DOHH2 (cell line): Measurements from ENCODE around the gene C11orf52.

Source experiments
- H3F3A ChIP-seq: fragments of 200-600 bp; sonication (generic), shearing (Covaris generic); 2 replicates; pipeline ENCODE4 v1.6.0; 2016; ENCODE audit warnings: antibody characterized with exemption, mild to moderate bottlenecking; ENCODE audit not compliant: control insufficient read depth, insufficient read depth
- H3K27ac ChIP-seq: fragments of 200-600 bp; sonication (generic); 2 replicates; pipeline ENCODE4 v1.5.1; 2014; ENCODE audit warnings: low read depth, mild to moderate bottlenecking, low read length, moderate library complexity
- H3K27me3 ChIP-seq: fragments of 200-600 bp; sonication (generic); 2 replicates; pipeline ENCODE4 v1.6.1; 2014; ENCODE audit warnings: mild to moderate bottlenecking, low read length, mixed read lengths; ENCODE audit not compliant: control insufficient read depth
- H3K36me3 ChIP-seq: fragments of 200-600 bp; sonication (generic); 2 replicates; pipeline ENCODE4 v1.6.1; 2014; ENCODE audit warnings: mild to moderate bottlenecking, low read length, moderate library complexity, mixed read lengths; ENCODE audit not compliant: control insufficient read depth
- H3K4me1 ChIP-seq: fragments of 200-600 bp; sonication (generic); 2 replicates; pipeline ENCODE4 v1.6.1; 2014; ENCODE audit warnings: mild to moderate bottlenecking, low read length, mixed read lengths; ENCODE audit not compliant: control insufficient read depth
- H3K4me2 ChIP-seq: fragments of 200-600 bp; sonication (generic); 2 replicates; pipeline ENCODE4 v1.6.0; 2014; ENCODE audit warnings: mild to moderate bottlenecking, low read length, moderate library complexity
- H3K4me3 ChIP-seq: fragments of 200-600 bp; sonication (generic); 2 replicates; pipeline ENCODE4 v1.5.1; 2014; ENCODE audit warnings: mild to moderate bottlenecking, low read length, mixed read lengths
- H3K79me2 ChIP-seq: fragments of 200-600 bp; sonication (generic); 2 replicates; pipeline ENCODE4 v1.6.1; 2014; ENCODE audit warnings: mild to moderate bottlenecking, low read length, mixed read lengths; ENCODE audit not compliant: control insufficient read depth
- H3K9me2 ChIP-seq: fragments of 200-600 bp; sonication (generic); replicated peaks from 2 replicates; pipeline ENCODE4 v1.6.1; 2014; ENCODE audit warnings: mild to moderate bottlenecking, low read length, mixed read lengths; ENCODE audit not compliant: control insufficient read depth
- H3K9me3 ChIP-seq: fragments of 200-600 bp; sonication (generic); 2 replicates; pipeline ENCODE4 v1.6.1; 2014; ENCODE audit warnings: antibody characterized with exemption, low read length, mixed read lengths; ENCODE audit not compliant: control insufficient read depth, insufficient read depth
- H4K20me1 ChIP-seq: fragments of 200-600 bp; sonication (generic); 2 replicates; pipeline ENCODE4 v1.6.0; 2014; ENCODE audit warnings: low read depth, mild to moderate bottlenecking, antibody characterized with exemption, low read length, moderate library complexity; ENCODE audit not compliant: control insufficient read depth, insufficient read depth
- CTCF ChIP-seq: fragments of 200-600 bp; sonication (generic); IDR thresholded peaks from one replicate; pipeline ENCODE4 v1.5.1; 2014; ENCODE audit warnings: antibody characterized with exemption, mild to moderate bottlenecking, low read depth, low read length; ENCODE audit not compliant: poor library complexity, severe bottlenecking
- EZH2phosphoT487 ChIP-seq: fragments of 200-600 bp; sonication (generic); IDR thresholded peaks from 2 replicates; pipeline ENCODE4 v1.6.1; 2017; ENCODE audit warnings: borderline replicate concordance, mild to moderate bottlenecking, antibody characterized with exemption, low read length, moderate library complexity, mixed read lengths

Gene C11orf52

GRCh38 chr11:111966678-111967077 lies 48.0 kb downstream of the C11orf52 start:
- TF ChIP-seq EZH2phosphoT487: no peak
- TF ChIP-seq CTCF: no peak
- Histone ChIP-seq H3K27ac (no peak overlapping the region), H4K20me1 (no peaks in the 10 kb centered on the region), H3K79me2 (no peaks in the 10 kb centered on the region), H3F3A (no peaks in the 10 kb centered on the region), H3K4me3 (no peak overlapping the region), H3K36me3 (no peaks in the 10 kb centered on the region), H3K9me3 (no peaks in the 10 kb centered on the region), H3K4me2 (no peak overlapping the region), H3K27me3 (no peaks in the 10 kb centered on the region), H3K4me1 (no peaks in the 10 kb centered on the region), H3K9me2 (no peaks in the 10 kb centered on the region)

- Histone ChIP-seq H3K4me3 (no peak overlapping the region), H3K4me1 (peaks cover 6% of the 10 kb centered on the region), H3K79me2 (no peaks in the 10 kb centered on the region), H3K4me2 (no peak overlapping the region), H3K27me3 (no peaks in the 10 kb centered on the region), H3F3A (no peaks in the 10 kb centered on the region), H3K27ac (no peak overlapping the region), H3K36me3 (no peaks in the 10 kb centered on the region), H3K9me3 (no peaks in the 10 kb centered on the region), H3K9me2 (no peaks in the 10 kb centered on the region), H4K20me1 (no peaks in the 10 kb centered on the region)
- TF ChIP-seq CTCF (no peak), EZH2phosphoT487 (no peak)
Observed at GRCh38 chr11:111967649-111968048, 48.9 kb downstream of the C11orf52 start.

- H3K4me3 ChIP-seq: no peak overlapping the region
- H3K36me3 ChIP-seq: no peaks in the 10 kb centered on the region
- H3K27me3 ChIP-seq: no peaks in the 10 kb centered on the region
- TF ChIP-seq EZH2phosphoT487 (no peak), CTCF (no peak)
- no peaks in the 10 kb centered on the region for H3K9me3 ChIP-seq
- H3K27ac ChIP-seq: no peak overlapping the region
- no peaks in the 10 kb centered on the region for H3K9me2 ChIP-seq
- H4K20me1 ChIP-seq: no peaks in the 10 kb centered on the region
- H3F3A ChIP-seq: no peaks in the 10 kb centered on the region
- H3K79me2 ChIP-seq: no peaks in the 10 kb centered on the region
- H3K4me1 ChIP-seq: peaks cover 8% of the 10 kb centered on the region
- H3K4me2 ChIP-seq: no peak overlapping the region
Observed at GRCh38 chr11:111969344-111969743, 50.6 kb downstream of the C11orf52 start.

GRCh38 chr11:111974446-111974845 lies 55.7 kb downstream of the C11orf52 start:
- Histone ChIP-seq H3K9me2 (no peaks in the 10 kb centered on the region), H3K4me3 (no peak overlapping the region), H4K20me1 (no peaks in the 10 kb centered on the region), H3K4me2 (no peak overlapping the region), H3K36me3 (no peaks in the 10 kb centered on the region), H3K79me2 (no peaks in the 10 kb centered on the region), H3K27ac (no peak overlapping the region), H3K27me3 (peaks cover 10% of the 10 kb centered on the region), H3K4me1 (peaks cover 11% of the 10 kb centered on the region), H3K9me3 (no peaks in the 10 kb centered on the region), H3F3A (no peaks in the 10 kb centered on the region)
- TF ChIP-seq CTCF (no peak), EZH2phosphoT487 (no peak)
